Measurements from ENCODE around the gene ZG16. TPM values are rescaled to one million over a fixed set of nuclear protein-coding genes. Genes with fewer than 3 reads are reported as not detected.

Gene ZG16
- total and polyA plus RNA-seq, 3 donors from 2014 or later, result 0.12 TPM; not detected in 2

DNA sequence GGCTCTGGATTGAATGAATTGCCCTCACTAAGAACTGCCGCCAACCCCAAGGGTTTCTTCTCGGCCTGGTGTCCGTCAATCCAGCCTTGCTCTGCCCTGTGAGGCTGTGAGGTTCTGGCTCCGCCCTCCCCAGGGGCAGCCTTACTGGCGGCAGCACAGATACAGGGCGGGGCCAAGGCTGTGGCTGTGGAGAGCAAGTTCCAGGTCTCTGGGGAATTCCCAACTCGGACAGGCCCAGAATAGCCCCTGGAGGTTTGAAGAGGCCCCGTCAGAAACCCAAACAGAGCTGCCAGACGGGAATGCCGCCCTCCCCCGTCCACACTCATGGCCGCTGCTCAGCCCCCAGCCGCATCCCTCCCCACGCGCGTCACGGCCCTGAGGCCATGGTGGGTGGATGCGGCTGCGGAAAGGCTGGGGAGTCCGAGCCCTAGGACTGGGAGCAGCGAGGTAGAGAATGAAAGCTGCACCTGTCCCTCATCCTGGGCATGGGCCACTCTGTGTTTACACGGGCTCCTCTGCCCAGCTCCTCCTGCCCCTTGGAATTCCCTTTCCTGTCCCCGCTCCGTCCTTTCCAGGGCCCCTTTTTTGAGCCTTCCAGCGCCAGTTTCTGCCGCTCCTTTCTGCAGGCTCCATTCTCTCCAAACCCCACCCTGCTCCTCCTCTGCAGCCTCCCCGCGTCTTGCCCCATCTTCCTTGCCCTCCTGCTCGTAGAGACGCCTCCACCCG, 33.3 kb downstream of the ZG16 start:
- no peak for TF ChIP-seq POLR2A (IDR thresholded peaks at IDR 0.05)
- TF ChIP-seq, protein P1, sequence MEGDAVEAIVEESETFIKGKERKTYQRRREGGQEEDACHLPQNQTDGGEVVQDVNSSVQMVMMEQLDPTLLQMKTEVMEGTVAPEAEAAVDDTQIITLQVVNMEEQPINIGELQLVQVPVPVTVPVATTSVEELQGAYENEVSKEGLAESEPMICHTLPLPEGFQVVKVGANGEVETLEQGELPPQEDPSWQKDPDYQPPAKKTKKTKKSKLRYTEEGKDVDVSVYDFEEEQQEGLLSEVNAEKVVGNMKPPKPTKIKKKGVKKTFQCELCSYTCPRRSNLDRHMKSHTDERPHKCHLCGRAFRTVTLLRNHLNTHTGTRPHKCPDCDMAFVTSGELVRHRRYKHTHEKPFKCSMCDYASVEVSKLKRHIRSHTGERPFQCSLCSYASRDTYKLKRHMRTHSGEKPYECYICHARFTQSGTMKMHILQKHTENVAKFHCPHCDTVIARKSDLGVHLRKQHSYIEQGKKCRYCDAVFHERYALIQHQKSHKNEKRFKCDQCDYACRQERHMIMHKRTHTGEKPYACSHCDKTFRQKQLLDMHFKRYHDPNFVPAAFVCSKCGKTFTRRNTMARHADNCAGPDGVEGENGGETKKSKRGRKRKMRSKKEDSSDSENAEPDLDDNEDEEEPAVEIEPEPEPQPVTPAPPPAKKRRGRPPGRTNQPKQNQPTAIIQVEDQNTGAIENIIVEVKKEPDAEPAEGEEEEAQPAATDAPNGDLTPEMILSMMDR (IDR thresholded peaks at IDR 0.05), result no peak
- H3K27ac ChIP-seq, result peak overlapping the region; percentile 92 to 96
- DNase-seq, result peak; percentile 98
- WGBS, 2 donors, result 0% methylated on average over 16 to 30 of the region's 31 CpGs
- peaks cover 71% of the 10 kb centered on the region for H3K4me1 ChIP-seq
- no peaks in the 10 kb centered on the region for H3K36me3 ChIP-seq (ENCODE audit: low read depth, missing control alignments)
- H3K9me3 ChIP-seq, result no peaks in the 10 kb centered on the region
- intact Hi-C loops (cut with DNase I; ENCODE audit: low total_unique reads), result no loop called here
- H3K4me3 ChIP-seq, result peak overlapping the region; percentile 57 to 68
- H3K27me3 ChIP-seq, result no peaks in the 10 kb centered on the region

DNA sequence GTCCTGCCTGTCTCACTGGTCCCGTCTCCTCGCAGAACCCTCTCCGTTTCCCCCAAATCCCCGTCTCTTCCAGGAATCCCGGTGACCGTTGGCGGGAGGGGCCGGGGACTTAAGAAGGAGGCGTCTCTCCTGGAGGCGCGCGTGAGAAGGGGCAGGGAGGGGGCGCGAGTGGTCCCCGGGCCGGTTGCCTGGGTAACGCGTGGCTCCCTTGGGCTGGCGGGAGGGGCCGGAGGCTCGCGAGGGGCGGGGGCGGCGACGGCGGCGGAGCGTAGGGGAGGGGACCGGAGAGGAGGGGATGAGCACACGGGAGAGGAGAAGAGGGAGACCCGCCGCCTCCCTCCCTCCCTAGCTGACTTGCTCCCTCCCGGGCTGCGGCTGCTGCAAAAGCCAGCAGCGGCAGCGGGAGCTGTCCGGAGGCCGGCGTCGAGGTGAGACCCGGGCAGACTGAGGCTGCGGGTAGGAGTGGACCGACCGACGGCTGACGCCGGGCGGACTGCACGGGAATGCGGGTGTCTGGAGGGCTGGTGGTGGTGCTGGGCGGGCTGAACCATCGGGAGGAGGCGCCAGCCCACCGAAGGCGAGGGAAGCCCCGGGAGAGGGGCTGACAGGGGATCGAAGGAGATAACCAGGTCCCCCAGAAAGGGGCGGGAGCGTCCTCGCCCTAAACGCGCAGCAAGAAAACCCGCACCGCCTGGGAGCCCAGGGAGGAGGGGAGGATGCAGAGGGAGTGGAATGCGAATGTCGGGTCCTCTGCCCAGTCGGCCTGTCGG, 34.0 kb downstream of the ZG16 start, which contains the start of gene PRRT2:
Gene PRRT2, plus strand, starts transcription at position 298 of the 770 bp plus-strand sequence. CDS start 862 bp downstream, outside the sequence.
- Histone ChIP-seq H3K9me3 (no peaks in the 10 kb centered on the region), H3K4me3 (peak within 1 kb of the TSS; percentile 57 to 68), H3K27me3 (no peaks in the 10 kb centered on the region), H3K36me3 (ENCODE audit: low read depth, missing control alignments) (no peaks in the 10 kb centered on the region), H3K27ac (peak within 1 kb of the TSS; percentile 92 to 96), H3K4me1 (peaks cover 74% of the 10 kb centered on the region)
- TF ChIP-seq POLR2A (IDR thresholded peaks at IDR 0.05), result no peak
- TF ChIP-seq, protein P1 (IDR thresholded peaks at IDR 0.05), result no peak
- WGBS, 2 donors, result 2 to 3% methylated on average over 27 to 58 of the region's 69 CpGs
- peak; percentile 80 for DNase-seq
- intact Hi-C loops (cut with DNase I; ENCODE audit: low total_unique reads), result no loop called here

DNA sequence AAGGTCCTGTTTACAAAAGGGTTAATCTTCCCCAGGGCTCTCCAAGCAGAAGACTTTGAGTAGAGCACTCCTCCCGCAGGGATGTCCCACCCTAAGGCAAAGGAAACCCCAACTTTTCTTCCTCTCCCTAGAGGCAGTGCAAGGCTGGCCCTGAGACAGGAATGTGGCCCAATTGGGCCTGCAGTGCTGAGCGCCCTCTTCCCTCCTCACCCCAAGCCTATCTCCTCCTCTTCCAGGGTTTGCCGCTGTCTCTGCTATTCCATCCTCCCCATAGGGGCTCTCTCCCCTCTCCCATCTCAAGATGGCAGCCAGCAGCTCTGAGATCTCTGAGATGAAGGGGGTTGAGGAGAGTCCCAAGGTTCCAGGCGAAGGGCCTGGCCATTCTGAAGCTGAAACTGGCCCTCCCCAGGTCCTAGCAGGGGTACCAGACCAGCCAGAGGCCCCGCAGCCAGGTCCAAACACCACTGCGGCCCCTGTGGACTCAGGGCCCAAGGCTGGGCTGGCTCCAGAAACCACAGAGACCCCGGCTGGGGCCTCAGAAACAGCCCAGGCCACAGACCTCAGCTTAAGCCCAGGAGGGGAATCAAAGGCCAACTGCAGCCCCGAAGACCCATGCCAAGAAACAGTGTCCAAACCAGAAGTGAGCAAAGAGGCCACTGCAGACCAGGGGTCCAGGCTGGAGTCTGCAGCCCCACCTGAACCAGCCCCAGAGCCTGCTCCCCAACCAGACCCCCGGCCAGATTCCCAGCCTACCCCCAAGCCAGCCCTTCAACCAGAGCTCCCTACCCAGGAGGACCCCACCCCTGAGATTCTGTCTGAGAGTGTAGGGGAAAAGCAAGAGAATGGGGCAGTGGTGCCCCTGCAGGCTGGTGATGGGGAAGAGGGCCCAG, 34.9 kb downstream of the ZG16 start:
- Histone ChIP-seq H3K27ac (peak overlapping the region; percentile 92 to 96), H3K4me3 (peak overlapping the region; percentile 57 to 68), H3K36me3 (ENCODE audit: low read depth, missing control alignments) (no peaks in the 10 kb centered on the region), H3K4me1 (peaks cover 77% of the 10 kb centered on the region), H3K9me3 (no peaks in the 10 kb centered on the region), H3K27me3 (no peaks in the 10 kb centered on the region)
- DNase-seq, result no peak
- 62 to 67% methylated on average over 4 to 9 of the region's 9 CpGs for WGBS, 2 donors
- intact Hi-C loops (cut with DNase I; ENCODE audit: low total_unique reads), result no loop called here
- TF ChIP-seq, protein P1 (IDR thresholded peaks at IDR 0.05), result no peak
- no peak for TF ChIP-seq POLR2A (IDR thresholded peaks at IDR 0.05)

- Histone ChIP-seq H3K27ac (peak overlapping the region in 1 of 2 donors; percentile 96), H3K36me3 (ENCODE audit: low read depth, missing control alignments) (no peaks in the 10 kb centered on the region), H3K4me1 (peaks cover 68% of the 10 kb centered on the region), H3K4me3 (no peak overlapping the region), H3K9me3 (no peaks in the 10 kb centered on the region), H3K27me3 (no peaks in the 10 kb centered on the region)
- TF ChIP-seq POLR2A (IDR thresholded peaks at IDR 0.05), result no peak
- TF ChIP-seq, protein P1 (IDR thresholded peaks at IDR 0.05), result no peak
- intact Hi-C loops (cut with DNase I; ENCODE audit: low total_unique reads), result no loop called here
- WGBS, 2 donors, result 71 to 77% methylated on average over 18 to 24 of the region's 24 CpGs
- no peak for DNase-seq
Observed at GRCh38 chr16:29813644-29814562, 35.8 kb downstream of the ZG16 start.
